Tibial nerve (tissue), 4 donors: ENCODE measurements around the gene SLCO2A1.

Experiments used
- CTCF ChIP-seq, 5 experiments: fragments of 200-600 bp in 3 of 5; fragments of 450-650 bp in 2 of 5; sonication (generic) in 3 of 5; IDR thresholded peaks; one replicate each; pipeline ENCODE4 v1.5.1; 2016 to 2019; ENCODE audit warnings: antibody characterized with exemption in 5 of 5, mild to moderate bottlenecking in 3 of 5, moderate library complexity in 2 of 5
- EP300 ChIP-seq, 2 donors: sonication (generic); formaldehyde crosslinking; IDR thresholded peaks; one replicate each; pipeline ENCODE4 v1.6.1; 2017; ENCODE audit warnings: antibody characterized with exemption in 2 of 2, mild to moderate bottlenecking in 1 of 2
- POLR2A ChIP-seq, 2 donors: fragments of 450-650 bp; IDR thresholded peaks; one replicate each; pipeline ENCODE4 v1.6.1; 2017; ENCODE audit warnings: antibody characterized with exemption in 2 of 2, mild to moderate bottlenecking in 2 of 2, moderate library complexity in 2 of 2

GRCh38 chr3:133882986-133883586 is 146.6 kb downstream of the SLCO2A1 start:
- TF ChIP-seq CTCF (IDR thresholded peaks at IDR 0.05) (no peak), POLR2A (IDR thresholded peaks at IDR 0.05) (no peak), EP300 (IDR thresholded peaks at IDR 0.05) (no peak)
